ENCODE results near the gene ULBP3. TPM values are rescaled to one million over a fixed set of nuclear protein-coding genes. Genes with fewer than 3 reads are reported as not detected.
A peak's percentile ranks its signal among the peaks of the same experiment; 100 is the strongest.
"Not testable (repeated sequence)": the region's sequence is repeated elsewhere in the genome, so short reads cannot be mapped to it uniquely, and the experiment has no call there.

Gene ULBP3
- total RNA-seq, 2 experiments from 2014 or later: 0.47 to 0.77 TPM

GRCh38 chr6:150018846-150019580 is 49.9 kb downstream of the ULBP3 start:
- Mint-ChIP-seq H3K4me3 (no peak overlapping the region), H3K9me3 (no peaks in the 10 kb centered on the region), H3K27ac (no peak overlapping the region), H3K4me1 (ENCODE audit: low read depth) (peaks cover 20% of the 10 kb centered on the region), H3K27me3 (peaks cover 54% of the 10 kb centered on the region), H3K36me3 (ENCODE audit: low read depth) (no peaks in the 10 kb centered on the region)
- CTCF ChIA-PET: interaction anchor here (1.3 kb wide), 1 partner anchor 84 kb away, joined by 4 read pairs; no protein-coding TSS in a partner anchor
- ATAC-seq: no peak
- intact Hi-C loops (cut with micrococcal nuclease): loop anchor here (5.0 kb wide), 2 partner anchors 152 to 182 kb away; no protein-coding TSS in a partner anchor
- POLR2A ChIA-PET: no interaction called here
- DNase-seq: no peak
- TF ChIP-seq CTCF (IDR thresholded peaks at IDR 0.05): no peak

GRCh38 chr6:150017186-150017521 is 51.8 kb downstream of the ULBP3 start:
- ATAC-seq; H3K4me3 Mint-ChIP-seq; H3K27ac Mint-ChIP-seq; POLR2A ChIA-PET; H3K9me3 Mint-ChIP-seq; DNase-seq; H3K36me3 Mint-ChIP-seq (ENCODE audit: low read depth): not testable (repeated sequence)
- TF ChIP-seq CTCF (IDR thresholded peaks at IDR 0.05): peak; percentile 28
- intact Hi-C loops (cut with micrococcal nuclease): loop anchor here (1.0 to 5.0 kb wide), 3 partner anchors 83 to 180 kb away; no protein-coding TSS in a partner anchor
- CTCF ChIA-PET: interaction anchor here (0.9 to 2.4 kb wide), 24 partner anchors 9 to 601 kb away, joined by 3 to 26 read pairs (median 6); partner anchors contain the start of gene ULBP1
- Mint-ChIP-seq H3K27me3 (peaks cover 63% of the 10 kb centered on the region), H3K4me1 (ENCODE audit: low read depth) (peaks cover 24% of the 10 kb centered on the region)

- CTCF ChIA-PET: interaction anchor here (0.5 to 2.4 kb wide), 32 partner anchors 9 to 601 kb away, joined by 3 to 26 read pairs (median 4); partner anchors contain the start of gene ULBP1
- Mint-ChIP-seq H3K36me3 (ENCODE audit: low read depth) (no peaks in the 10 kb centered on the region), H3K4me1 (ENCODE audit: low read depth) (peaks cover 24% of the 10 kb centered on the region), H3K27ac (no peak overlapping the region), H3K4me3 (no peak overlapping the region), H3K27me3 (peaks cover 63% of the 10 kb centered on the region), H3K9me3 (no peaks in the 10 kb centered on the region)
- POLR2A ChIA-PET: interaction anchor here (0.7 kb wide), 1 partner anchor 81 kb away, joined by 3 read pairs; no protein-coding TSS in a partner anchor
- DNase-seq (peak; percentile 65), ATAC-seq (peak; percentile 76)
- TF ChIP-seq CTCF (IDR thresholded peaks at IDR 0.05): peak; percentile 76
- intact Hi-C loops (cut with micrococcal nuclease): loop anchor here (1.0 to 5.0 kb wide), 3 partner anchors 82 to 179 kb away; no protein-coding TSS in a partner anchor
These were observed 52.4 kb downstream of the ULBP3 start for GRCh38 chr6:150016324-150017185.

GRCh38 chr6:150015281-150016001 is 53.5 kb downstream of the ULBP3 start:
- POLR2A ChIA-PET: not testable (repeated sequence)

GRCh38 chr6:150014623-150015280 is 54.2 kb downstream of the ULBP3 start:
- Mint-ChIP-seq H3K4me1 (ENCODE audit: low read depth) (peaks cover 24% of the 10 kb centered on the region), H3K27me3 (peaks cover 73% of the 10 kb centered on the region)
- H3K36me3 Mint-ChIP-seq (ENCODE audit: low read depth); H3K4me3 Mint-ChIP-seq; DNase-seq; CTCF ChIA-PET; H3K9me3 Mint-ChIP-seq; H3K27ac Mint-ChIP-seq; POLR2A ChIA-PET: not testable (repeated sequence)
- intact Hi-C loops (cut with micrococcal nuclease): loop anchor here (5.0 kb wide), 2 partner anchors 147 to 177 kb away; no protein-coding TSS in a partner anchor
- ATAC-seq: peak; percentile 5

More at GRCh38 chr6:150015281-150016001, 53.5 kb downstream of the ULBP3 start:
- CTCF ChIA-PET; H3K9me3 Mint-ChIP-seq; H3K36me3 Mint-ChIP-seq (ENCODE audit: low read depth); H3K4me3 Mint-ChIP-seq; H3K27ac Mint-ChIP-seq: not testable (repeated sequence)
- intact Hi-C loops (cut with micrococcal nuclease): loop anchor here (5.0 kb wide), 2 partner anchors 148 to 178 kb away; no protein-coding TSS in a partner anchor
- H3K4me1 Mint-ChIP-seq (ENCODE audit: low read depth): peaks cover 24% of the 10 kb centered on the region
- ATAC-seq (peak; percentile 78), DNase-seq (peak; percentile 65)
- H3K27me3 Mint-ChIP-seq: peaks cover 66% of the 10 kb centered on the region

- intact Hi-C loops (cut with micrococcal nuclease); ATAC-seq; H3K4me3 Mint-ChIP-seq; H3K36me3 Mint-ChIP-seq (ENCODE audit: low read depth); POLR2A ChIA-PET; DNase-seq; H3K27ac Mint-ChIP-seq; H3K9me3 Mint-ChIP-seq: not testable (repeated sequence)
- peaks cover 75% of the 10 kb centered on the region for H3K27me3 Mint-ChIP-seq
- CTCF ChIA-PET: interaction anchor here (1.7 kb wide), 1 partner anchor 79 kb away, joined by 4 read pairs; no protein-coding TSS in a partner anchor
- peaks cover 24% of the 10 kb centered on the region for H3K4me1 Mint-ChIP-seq (ENCODE audit: low read depth)
These were observed 54.9 kb downstream of the ULBP3 start for GRCh38 chr6:150013785-150014622.
